Measurements from ENCODE around the gene FURIN. TPM values are rescaled to one million over a fixed set of nuclear protein-coding genes. Genes with fewer than 3 reads are reported as not detected.

The FURIN gene
- total and polyA plus RNA-seq, 2 of the 8 experiments (the other 6 are each of a cell fraction or from before 2014, with no cell fraction given): 15.8 to 32.1 TPM

- no peak overlapping the region for H2AK5ac ChIP-seq (ENCODE audit: low read depth, low read length)
- no peaks in the 10 kb centered on the region for H3K79me2 ChIP-seq (ENCODE audit: control insufficient read depth in 1 of 2, insufficient read depth in 2 of 2, low read length in 2 of 2)
- no peaks in the 10 kb centered on the region for H3K9me3 ChIP-seq (ENCODE audit: insufficient read depth in 2 of 2, low read depth in 1 of 2, low read length in 1 of 2)
- WGBS, 2 experiments (ENCODE audit: extremely low coverage in 1 of 2, insufficient coverage in 1 of 2, insufficient read length in 1 of 2, insufficient replicate concordance in 2 of 2, low coverage in 1 of 2, low lambda C conversion rate in 2 of 2, missing lambda C conversion rate in 1 of 2): 93% methylated on average over 8 of the region's 12 CpGs; no CpG with 5 or more reads in 1 of the 2 experiments
- DNase-seq (ENCODE audit: low read depth in 1 of 2, low spot score in 2 of 2) (no peak), FAIRE-seq (no peak)
- no peak overlapping the region for H2BK120ac ChIP-seq (replicated peaks; ENCODE audit: low read depth, low read length)
- no peak overlapping the region for H3K14ac ChIP-seq (ENCODE audit: insufficient read length)
- H3K4me1 ChIP-seq (replicated peaks in 1 of 4; ENCODE audit: control insufficient read depth in 3 of 4, insufficient read depth in 4 of 4, low read length in 3 of 4): peaks cover 0 to 3% (median under 1%) of the 10 kb centered on the region in 4 experiments; a peak in 3 of 7 replicates
- no peaks in the 10 kb centered on the region for H3K23me2 ChIP-seq (ENCODE audit: low read depth, low read length)
- no peak overlapping the region for H3K56ac ChIP-seq (replicated peaks; ENCODE audit: insufficient read length, low read depth, low read length)
- H4K20me1 ChIP-seq (replicated peaks in 1 of 2; ENCODE audit: control insufficient read depth in 1 of 2, insufficient read depth in 2 of 2, low read length in 2 of 2): peaks cover 0 to 3% of the 10 kb centered on the region in 2 experiments
- no peak overlapping the region for H2BK12ac ChIP-seq (ENCODE audit: low read depth, low read length)
- CTCF ChIA-PET (ENCODE audit: partially characterized antibody): interaction anchor here (0.6 to 2.6 kb wide), 8 partner anchors 11 to 368 kb away, joined by 3 to 13 read pairs (median 3); partner anchors contain the start of genes HDDC3 and UNC45A
- H3K27me3 ChIP-seq (replicated peaks in 1 of 4; ENCODE audit: control insufficient read depth in 3 of 4, extremely low read depth in 1 of 4, insufficient read depth in 3 of 4, low read length in 3 of 4): no peaks in the 10 kb centered on the region
- H3K18ac ChIP-seq (ENCODE audit: extremely low read depth, low read length): no peak overlapping the region
- no peak overlapping the region for H3K4me3 ChIP-seq (ENCODE audit: extremely low read depth in 1 of 4, insufficient read depth in 2 of 4, low read depth in 3 of 4, low read length in 4 of 4)
- H2AFZ ChIP-seq (ENCODE audit: low read length): no peak overlapping the region
- POLR2A ChIA-PET (ENCODE audit: partially characterized antibody): no interaction called here
- no peak overlapping the region for H2BK15ac ChIP-seq (ENCODE audit: low read length)
- H3K27ac ChIP-seq (ENCODE audit: low read depth, low read length): no peak overlapping the region
- no peak overlapping the region for H4K91ac ChIP-seq (replicated peaks; ENCODE audit: insufficient read length, low read length)
- H3K9ac ChIP-seq (replicated peaks in 1 of 4; ENCODE audit: extremely low read depth in 1 of 4, low read depth in 3 of 4, low read length in 3 of 4): no peak overlapping the region
- H3K79me1 ChIP-seq (ENCODE audit: low read depth, low read length): no peaks in the 10 kb centered on the region
- H2BK5ac ChIP-seq (ENCODE audit: low read depth, low read length): no peak overlapping the region
- no peak overlapping the region for H3K4ac ChIP-seq (replicated peaks; ENCODE audit: insufficient read length, low read depth, low read length)
- no peak overlapping the region for H2BK20ac ChIP-seq (ENCODE audit: low read length)
- no peak overlapping the region for H4K5ac ChIP-seq (ENCODE audit: insufficient read length, low read depth, low read length)
- H3K23ac ChIP-seq (ENCODE audit: insufficient read length): no peak overlapping the region
- peaks cover 0 to 2% (median 0%) of the 10 kb centered on the region in 4 experiments; a peak in 2 of 8 replicates for H3K36me3 ChIP-seq (ENCODE audit: control insufficient read depth in 2 of 4, insufficient read depth in 4 of 4, low read length in 3 of 4)
- H3K4me2 ChIP-seq (ENCODE audit: insufficient read depth in 1 of 2, low read depth in 2 of 2, low read length in 2 of 2): no peak overlapping the region
- H4K8ac ChIP-seq (ENCODE audit: extremely low read depth, insufficient read depth, low read length): no peak overlapping the region
- TF ChIP-seq FOSL1 (IDR thresholded peaks at IDR 0.05; ENCODE audit: insufficient read depth, low read depth, low read length) (no peak), EP300 (IDR thresholded peaks at IDR 0.05; ENCODE audit: borderline replicate concordance in 1 of 2, low read depth in 2 of 2, low read length in 2 of 2) (no peak), CHD2 (IDR thresholded peaks at IDR 0.05; ENCODE audit: low read length) (no peak), BACH1 (IDR thresholded peaks at IDR 0.05; ENCODE audit: low read length) (no peak), RFX5 (IDR thresholded peaks at IDR 0.05; ENCODE audit: borderline replicate concordance, low read depth, low read length) (no peak), SUZ12 (IDR thresholded peaks at IDR 0.05; ENCODE audit: low read length) (no peak), CREB1 (IDR thresholded peaks at IDR 0.05) (no peak), KDM4A (IDR thresholded peaks at IDR 0.05; ENCODE audit: low read depth, low read length, severe bottlenecking) (no peak), ATF3 (IDR thresholded peaks at IDR 0.05; ENCODE audit: insufficient read depth, low read depth, low read length) (no peak), TBP (IDR thresholded peaks at IDR 0.05; ENCODE audit: low read depth, low read length) (no peak), POU5F1 (IDR thresholded peaks at IDR 0.05; ENCODE audit: low read depth, low read length) (no peak), BCL11A (IDR thresholded peaks at IDR 0.05; ENCODE audit: low read depth in 2 of 2, low read length in 2 of 2) (no peak), TAF7 (optimal IDR thresholded peaks at IDR 0.05; ENCODE audit: borderline replicate concordance, low read depth, low read length) (no peak), KDM1A (IDR thresholded peaks at IDR 0.05; ENCODE audit: borderline replicate concordance, low read length) (no peak)
Observed at GRCh38 chr15:90890839-90891238, 22.5 kb downstream of the FURIN start.

Measured in H1 (cell line).